K562 (cell line): ENCODE data around the gene AGO3. TPM values are rescaled to one million over a fixed set of nuclear protein-coding genes. Genes with fewer than 3 reads are reported as not detected.

Experiments used
- ATF2 ChIP-seq: sonication (generic); formaldehyde crosslinking; IDR thresholded peaks from 2 replicates; pipeline ENCODE4 v1.8.1; 2022; ENCODE audit warnings: missing genetic modification reagents
- ATF7 ChIP-seq: fragments of 450-650 bp; IDR thresholded peaks from 2 replicates; pipeline ENCODE4 v1.7.1; 2014; ENCODE audit warnings: mild to moderate bottlenecking, moderate library complexity
- CBFA2T2 ChIP-seq: fragments of 450-650 bp; conservative IDR thresholded peaks from 2 replicates; pipeline ENCODE4 v1.6.1; 2017; ENCODE audit warnings: mild to moderate bottlenecking
- CHD4 ChIP-seq: fragments of 200-600 bp; sonication (generic); IDR thresholded peaks from 3 replicates; pipeline ENCODE4 v1.6.1; 2012; ENCODE audit warnings: low read depth, mild to moderate bottlenecking, mixed read lengths, low read length, inconsistent platforms; ENCODE audit not compliant: insufficient read depth, insufficient replicate concordance, poor library complexity, severe bottlenecking
- CREM ChIP-seq: IDR thresholded peaks from 2 replicates; pipeline ENCODE4 v1.6.1; 2014; ENCODE audit warnings: antibody characterized with exemption, low read depth
- CTBP1 ChIP-seq: fragments of 450-650 bp; IDR thresholded peaks from 2 replicates; pipeline ENCODE4 v1.6.1; 2016; ENCODE audit warnings: borderline replicate concordance
- DPF2 ChIP-seq: fragments of 450-650 bp; IDR thresholded peaks from 2 replicates; pipeline ENCODE4 v1.6.1; 2016
- ESRRB ChIP-seq: fragments of 250-450 bp; sonication (Bioruptor Pico); IDR thresholded peaks from 2 replicates; pipeline ENCODE4 v1.5.0; 2020; ENCODE audit warnings: mild to moderate bottlenecking, moderate library complexity, borderline replicate concordance
- GABPB2 ChIP-seq: fragments of 250-450 bp; sonication (Bioruptor Pico); conservative IDR thresholded peaks from 2 replicates; pipeline ENCODE4 v1.5.1; 2021; ENCODE audit warnings: mild to moderate bottlenecking
- HNRNPLL ChIP-seq: fragments of 200-400 bp; formaldehyde crosslinking; IDR thresholded peaks from 2 replicates; pipeline ENCODE4 v1.6.1; 2017; ENCODE audit warnings: low read length, low read depth, mild to moderate bottlenecking; ENCODE audit not compliant: poor library complexity, severe bottlenecking
- JUND ChIP-seq, 2 experiments: IDR thresholded peaks; 2 replicates in 1 of 2; 3 replicates in 1 of 2; pipeline ENCODE4 v1.6.1; 2011; ENCODE audit warnings: borderline replicate concordance in 2 of 2, low read depth in 2 of 2, low read length in 2 of 2, improper control_type of control experiment in 1 of 2, missing biosample characterization in 1 of 2, missing genetic modification characterization in 1 of 2, missing genetic modification reagents in 1 of 2
- LEF1 ChIP-seq: fragments of 450-650 bp; IDR thresholded peaks from 2 replicates; pipeline ENCODE4 v1.6.1; 2016; ENCODE audit warnings: mild to moderate bottlenecking
- MAFF ChIP-seq: IDR thresholded peaks from 2 replicates; pipeline ENCODE4 v1.6.1; 2012; ENCODE audit warnings: low read length, improper control_type of control experiment
- MAZ ChIP-seq, 2 experiments: fragments of 450-650 bp in 1 of 2; sonication (generic) in 1 of 2; formaldehyde crosslinking; IDR thresholded peaks in 1 of 2; conservative IDR thresholded peaks in 1 of 2; 2 replicates each; pipeline versions ENCODE4 v1.4.0 to v1.5.0; 2020; ENCODE audit warnings: mild to moderate bottlenecking in 1 of 2, missing genetic modification reagents in 1 of 2
- MECOM ChIP-seq: fragments of 250-450 bp; sonication (Bioruptor Pico); IDR thresholded peaks from 2 replicates; pipeline ENCODE4 v1.8.0; 2022; ENCODE audit warnings: inconsistent platforms
- RCOR1 ChIP-seq, 2 experiments: IDR thresholded peaks; 2 replicates each; pipeline ENCODE4 v1.6.1; 2012; ENCODE audit warnings: low read depth in 2 of 2, low read length in 2 of 2, borderline replicate concordance in 1 of 2, improper control_type of control experiment in 1 of 2
- SMAD4 ChIP-seq: fragments of 250-450 bp; sonication (Bioruptor Pico); conservative IDR thresholded peaks from 2 replicates; pipeline ENCODE4 v1.8.0; 2021; ENCODE audit warnings: inconsistent platforms, mild to moderate bottlenecking, moderate library complexity
- SMARCE1 ChIP-seq: fragments of 450-650 bp; IDR thresholded peaks from 2 replicates; pipeline ENCODE4 v1.7.1; 2016; ENCODE audit warnings: mild to moderate bottlenecking
- SP1 ChIP-seq: sonication (generic); formaldehyde crosslinking; IDR thresholded peaks from 2 replicates; pipeline ENCODE4 v1.8.1; 2022; ENCODE audit warnings: mild to moderate bottlenecking, missing genetic modification reagents
- ZNF175 ChIP-seq: fragments of 200-800 bp; sonication (Bioruptor generic); IDR thresholded peaks from 2 replicates; pipeline ENCODE4 v1.6.1; 2016; ENCODE audit warnings: low read depth, mild to moderate bottlenecking, missing genetic modification characterization, missing compliant biosample characterization
- ZNF184 ChIP-seq: sonication (generic); formaldehyde crosslinking; IDR thresholded peaks from 2 replicates; pipeline ENCODE4 v1.5.0; 2020; ENCODE audit warnings: missing genetic modification reagents
- ZNF217 ChIP-seq: sonication (generic); formaldehyde crosslinking; IDR thresholded peaks from 2 replicates; pipeline ENCODE4 v1.8.0; 2022; ENCODE audit warnings: mild to moderate bottlenecking, missing genetic modification reagents
- ZNF232 ChIP-seq: sonication (generic); formaldehyde crosslinking; IDR thresholded peaks from 2 replicates; pipeline ENCODE4 v1.8.0; 2022; ENCODE audit warnings: mild to moderate bottlenecking, missing genetic modification reagents
- ZNF644 ChIP-seq: fragments of 200-800 bp; sonication (Bioruptor generic); IDR thresholded peaks from 2 replicates; pipeline ENCODE4 v1.6.1; 2016; ENCODE audit warnings: low read depth, missing genetic modification characterization, missing compliant biosample characterization
- ZNF764 ChIP-seq: fragments of 250-450 bp; sonication (Bioruptor Pico); IDR thresholded peaks from 2 replicates; pipeline ENCODE4 v1.4.0; 2020; ENCODE audit warnings: low read depth, mild to moderate bottlenecking, moderate library complexity
- polyA plus RNA-seq, 8 experiments: library from polyadenylated mRNA; depleted of rRNA in 4 of 8; stranded (reverse) in 5 of 8; unstranded in 3 of 8; fragments of >200 nt; fragmentation: Nextera tagmentation in 2 of 8; fragmentation: Illumina TruSeq in 1 of 8; extraction: Ambion mirVana in 2 of 8; extraction: Trizol in 1 of 8; gene quantifications; 2 replicates each; pipeline versions ENCODE4 v1.2.1 to v1.2.3, GENCODE V29; 2011 to 2014; ENCODE audit warnings: inconsistent platforms in 1 of 8, missing spikeins in 1 of 8
- total RNA-seq, 7 experiments: library from RNA; depleted of rRNA in 6 of 7; stranded (reverse); fragments of >200 nt in 6 of 7; fragmentation: Illumina TruSeq in 2 of 7; extraction: Trizol in 2 of 7; gene quantifications; 2 replicates each; pipeline versions ENCODE4 v1.2.1 to v1.2.3, GENCODE V29; 2011 to 2021; ENCODE audit warnings: low replicate concordance in 1 of 7
- TF ChIP-seq, protein P1 (sequence below): fragments of 250-450 bp; sonication (Bioruptor Pico); IDR thresholded peaks from 2 replicates; pipeline ENCODE4 v1.8.0; 2021; ENCODE audit warnings: moderate library complexity, mild to moderate bottlenecking, inconsistent platforms

Gene AGO3
- total and polyA plus RNA-seq, 9 of the 15 experiments (the other 6 are each of a cell fraction or from before 2014, with no cell fraction given) = 4.5 to 41.5 (median 22.7) TPM

- TF ChIP-seq ATF2 = no peak
- TF ChIP-seq, protein P1, sequence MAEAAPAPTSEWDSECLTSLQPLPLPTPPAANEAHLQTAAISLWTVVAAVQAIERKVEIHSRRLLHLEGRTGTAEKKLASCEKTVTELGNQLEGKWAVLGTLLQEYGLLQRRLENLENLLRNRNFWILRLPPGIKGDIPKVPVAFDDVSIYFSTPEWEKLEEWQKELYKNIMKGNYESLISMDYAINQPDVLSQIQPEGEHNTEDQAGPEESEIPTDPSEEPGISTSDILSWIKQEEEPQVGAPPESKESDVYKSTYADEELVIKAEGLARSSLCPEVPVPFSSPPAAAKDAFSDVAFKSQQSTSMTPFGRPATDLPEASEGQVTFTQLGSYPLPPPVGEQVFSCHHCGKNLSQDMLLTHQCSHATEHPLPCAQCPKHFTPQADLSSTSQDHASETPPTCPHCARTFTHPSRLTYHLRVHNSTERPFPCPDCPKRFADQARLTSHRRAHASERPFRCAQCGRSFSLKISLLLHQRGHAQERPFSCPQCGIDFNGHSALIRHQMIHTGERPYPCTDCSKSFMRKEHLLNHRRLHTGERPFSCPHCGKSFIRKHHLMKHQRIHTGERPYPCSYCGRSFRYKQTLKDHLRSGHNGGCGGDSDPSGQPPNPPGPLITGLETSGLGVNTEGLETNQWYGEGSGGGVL = no peak
- TF ChIP-seq LEF1 = no peak
- no peak for TF ChIP-seq CHD4
- TF ChIP-seq ZNF184 (CRISPR knock-in tag) = no peak
- TF ChIP-seq HNRNPLL = no peak
- TF ChIP-seq MAFF = peak; percentile 87
- peak; percentile 84 for TF ChIP-seq JUND (IDR thresholded peaks at IDR 0.05; ENCODE audit: borderline replicate concordance, low read depth, low read length)
- TF ChIP-seq JUND (tag; IDR thresholded peaks at IDR 0.05; ENCODE audit: borderline replicate concordance, low read depth, low read length) = peak; percentile 79; the same call in 1 of the 3 replicates
- peak; percentile 76 to 98 for TF ChIP-seq RCOR1 (IDR thresholded peaks at IDR 0.05; ENCODE audit: borderline replicate concordance in 1 of 2, low read depth in 2 of 2, low read length in 2 of 2)
- 0 out of 2 replicates have a peak, but pooled peaks have one; percentile 37 for TF ChIP-seq SMARCE1
- no peak for TF ChIP-seq ZNF175
- TF ChIP-seq ZNF217 (CRISPR knock-in tag) = no peak
- TF ChIP-seq ATF7 = no peak
- peak; percentile 64; the same call in 1 of the 2 replicates for TF ChIP-seq CTBP1
- peak; percentile 66; the same call in 1 of the 2 replicates for TF ChIP-seq CREM
- TF ChIP-seq ZNF232 (CRISPR knock-in tag) = no peak
- TF ChIP-seq CBFA2T2 = peak; percentile 43; the same call in 1 of the 2 replicates
- no peak for TF ChIP-seq ESRRB
- TF ChIP-seq MECOM (CRISPR knock-in tag) = no peak
- TF ChIP-seq MAZ (CRISPR knock-in tag; conservative IDR thresholded peaks at IDR 0.05 in 1 of 2, IDR thresholded peaks at IDR 0.05 in 1 of 2) = 0 out of 4 replicates have a peak, but pooled peaks of 1 of the 2 experiments have one; percentile 39
- TF ChIP-seq SMAD4 (CRISPR knock-in tag) = 0 out of 2 replicates have a peak, but pooled peaks have one; percentile 23
- TF ChIP-seq SP1 (CRISPR knock-in tag) = no peak
- no peak for TF ChIP-seq ZNF764 (CRISPR knock-in tag)
- no peak for TF ChIP-seq GABPB2 (CRISPR knock-in tag)
- no peak for TF ChIP-seq ZNF644 (tag)
- peak; percentile 53; the same call in 1 of the 2 replicates for TF ChIP-seq DPF2
Measured at GRCh38 chr1:35894183-35894582, 36.7 kb upstream of the AGO3 start (continued).
